GM08714 (cell line): Measurements from ENCODE around the gene PHF23.
A peak's percentile ranks its signal among the peaks of the same experiment; 100 is the strongest.

ENCODE experiments used
- H3K4me3 ChIP-seq: fragments of 200-500 bp; sonication (Bioruptor generic); 2 replicates; pipeline ENCODE4 v1.5.1; 2014; ENCODE audit warnings: mild to moderate bottlenecking, low read length, inconsistent platforms
- ZNF274 ChIP-seq: IDR thresholded peaks from 2 replicates; pipeline ENCODE4 v1.6.1; 2012; ENCODE audit warnings: mild to moderate bottlenecking, low read depth, low read length

PHF23 gene

DNA sequence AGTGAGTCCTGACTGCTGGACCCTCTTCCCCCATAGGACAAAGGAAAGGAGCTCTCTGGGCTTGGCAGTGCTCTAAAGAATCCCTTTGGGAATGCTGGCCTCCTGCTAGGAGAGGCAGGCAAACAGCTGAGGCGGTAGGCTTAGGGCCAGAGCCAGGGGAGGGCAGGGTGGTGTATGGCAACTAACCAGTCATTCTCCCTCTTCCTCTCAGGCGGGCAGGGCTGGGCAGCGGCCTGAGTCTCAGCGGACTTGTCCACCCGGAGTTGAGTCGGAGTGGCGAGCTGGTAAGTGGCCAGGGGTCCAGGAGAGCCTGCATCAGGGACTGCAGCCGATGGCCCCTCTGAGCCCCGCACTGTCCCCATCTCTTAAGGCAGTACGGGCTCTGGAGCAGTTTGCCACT is 15.1 kb downstream of the PHF23 start:
- no peak overlapping the region for H3K4me3 ChIP-seq
- no peak for TF ChIP-seq ZNF274

DNA sequence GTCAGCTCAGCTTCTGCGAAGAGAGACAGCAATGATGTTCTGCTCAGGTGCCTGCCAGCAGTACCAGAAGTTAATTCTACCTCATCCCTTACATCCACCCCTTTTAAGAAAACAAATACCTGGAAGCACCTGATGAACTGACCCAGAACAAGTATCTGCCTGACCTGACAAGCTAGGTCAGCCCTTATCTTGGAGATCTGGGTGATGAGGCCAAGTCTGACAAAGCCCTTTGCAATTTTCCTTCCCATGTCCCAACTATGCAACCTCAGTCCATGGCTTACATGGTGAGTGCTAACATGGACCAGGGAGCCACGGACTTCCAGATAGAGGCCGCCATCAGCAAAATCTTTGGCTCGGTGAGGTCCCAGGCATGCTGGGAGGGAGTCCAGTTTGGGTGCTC is 15.9 kb downstream of the PHF23 start:
- no peak for TF ChIP-seq ZNF274
- no peak overlapping the region for H3K4me3 ChIP-seq

DNA sequence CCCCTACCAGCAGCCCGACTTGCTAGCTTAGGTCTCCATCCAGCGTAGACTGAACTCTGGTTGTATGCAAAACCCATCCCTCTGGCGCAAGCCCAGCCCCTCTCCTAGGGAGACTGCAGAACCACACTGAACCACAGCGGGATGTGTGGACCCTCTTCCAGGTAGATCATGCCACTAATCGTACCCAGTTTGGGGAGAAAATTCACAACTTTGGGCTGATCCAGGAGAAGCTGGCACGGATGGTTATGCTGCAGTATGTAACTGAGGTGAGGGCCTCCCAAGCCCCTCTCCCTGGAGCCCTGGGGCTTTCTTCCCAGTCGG is 16.3 kb downstream of the PHF23 start:
- no peak overlapping the region for H3K4me3 ChIP-seq
- TF ChIP-seq ZNF274, result no peak

- no peak for TF ChIP-seq ZNF274
- H3K4me3 ChIP-seq, result no peak overlapping the region
Measured at GRCh38 chr17:7222093-7222971, 16.9 kb downstream of the PHF23 start.

- TF ChIP-seq ZNF274, result no peak
Measured at GRCh38 chr17:7221278-7222092, 17.8 kb downstream of the PHF23 start.

DNA sequence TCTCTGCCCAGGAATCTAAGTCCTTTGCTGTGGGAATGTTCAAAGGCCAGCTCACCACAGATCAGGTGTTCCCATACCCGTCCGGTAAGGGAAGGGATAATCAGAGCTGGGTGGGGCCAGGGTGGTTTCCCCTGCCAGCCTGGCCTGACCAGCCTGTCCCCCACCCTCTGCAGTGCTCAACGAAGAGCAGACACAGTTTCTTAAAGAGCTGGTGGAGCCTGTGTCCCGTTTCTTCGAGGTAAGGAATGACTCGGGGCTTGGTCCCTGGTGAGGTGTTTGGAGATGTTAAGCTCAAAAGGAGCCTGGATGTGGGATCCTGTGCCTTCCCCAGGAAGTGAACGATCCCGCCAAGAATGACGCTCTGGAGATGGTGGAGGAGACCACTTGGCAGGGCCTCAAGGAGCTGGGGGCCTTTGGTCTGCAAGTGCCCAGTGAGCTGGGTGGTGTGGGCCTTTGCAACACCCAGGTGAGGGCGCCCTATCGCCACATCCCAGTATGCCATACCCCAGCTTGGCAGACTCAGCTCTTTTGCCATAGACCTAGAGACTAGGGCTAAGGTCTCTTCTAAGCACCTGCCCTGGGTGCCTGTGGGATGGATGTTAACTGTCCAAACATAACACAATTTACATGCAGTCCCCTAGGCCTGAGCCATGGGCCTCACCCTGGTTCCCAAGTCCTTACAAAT is 18.5 kb downstream of the PHF23 start:
- TF ChIP-seq ZNF274, result no peak

More at GRCh38 chr17:7221278-7222092, 17.8 kb downstream of the PHF23 start:
- H3K4me3 ChIP-seq, result no peak overlapping the region

GRCh38 chr17:7219812-7220592 is 19.3 kb downstream of the PHF23 start, which contains the start of the genes ACADVL and DLG4:
Gene ACADVL (plus strand): TSS chr17:7219938. CDS start chr17:7219985, 47 bp downstream.
Gene DLG4 (minus strand): TSS chr17:7219836.
- TF ChIP-seq ZNF274, result no peak
- peak within 1 kb of the TSS; percentile 86 for H3K4me3 ChIP-seq

More for the DNA sequence above, 18.5 kb downstream of the PHF23 start:
- peak overlapping the region; percentile 86 for H3K4me3 ChIP-seq

GRCh38 chr17:7219229-7219811 is 19.9 kb downstream of the PHF23 start:
- TF ChIP-seq ZNF274, result no peak
- peak overlapping the region; percentile 86; the same call in 1 of the 2 replicates for H3K4me3 ChIP-seq

GRCh38 chr17:7218758-7219157 is 20.5 kb downstream of the PHF23 start:
- TF ChIP-seq ZNF274, result no peak
- H3K4me3 ChIP-seq, result no peak overlapping the region

DNA sequence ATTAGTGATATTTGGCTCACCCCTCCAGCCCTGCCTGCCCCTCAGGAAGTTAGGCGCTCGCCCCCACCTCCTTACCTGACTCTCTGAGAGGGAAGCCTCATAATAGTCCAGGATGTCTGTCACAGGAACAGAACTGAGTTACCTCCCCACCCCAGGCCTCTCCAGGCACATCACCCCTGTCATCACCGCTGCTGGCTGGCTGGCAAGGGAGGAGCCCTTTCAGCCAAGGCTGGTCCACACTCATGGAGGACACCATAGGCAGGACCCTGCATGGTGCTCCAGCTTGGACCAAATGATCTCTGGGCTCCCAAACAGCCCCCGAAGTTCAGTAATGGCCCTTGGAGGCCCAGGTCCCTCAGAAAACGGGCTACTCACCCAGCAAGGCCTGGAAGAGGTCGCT is 21.1 kb downstream of the PHF23 start:
- TF ChIP-seq ZNF274, result no peak
- H3K4me3 ChIP-seq, result no peak overlapping the region

DNA sequence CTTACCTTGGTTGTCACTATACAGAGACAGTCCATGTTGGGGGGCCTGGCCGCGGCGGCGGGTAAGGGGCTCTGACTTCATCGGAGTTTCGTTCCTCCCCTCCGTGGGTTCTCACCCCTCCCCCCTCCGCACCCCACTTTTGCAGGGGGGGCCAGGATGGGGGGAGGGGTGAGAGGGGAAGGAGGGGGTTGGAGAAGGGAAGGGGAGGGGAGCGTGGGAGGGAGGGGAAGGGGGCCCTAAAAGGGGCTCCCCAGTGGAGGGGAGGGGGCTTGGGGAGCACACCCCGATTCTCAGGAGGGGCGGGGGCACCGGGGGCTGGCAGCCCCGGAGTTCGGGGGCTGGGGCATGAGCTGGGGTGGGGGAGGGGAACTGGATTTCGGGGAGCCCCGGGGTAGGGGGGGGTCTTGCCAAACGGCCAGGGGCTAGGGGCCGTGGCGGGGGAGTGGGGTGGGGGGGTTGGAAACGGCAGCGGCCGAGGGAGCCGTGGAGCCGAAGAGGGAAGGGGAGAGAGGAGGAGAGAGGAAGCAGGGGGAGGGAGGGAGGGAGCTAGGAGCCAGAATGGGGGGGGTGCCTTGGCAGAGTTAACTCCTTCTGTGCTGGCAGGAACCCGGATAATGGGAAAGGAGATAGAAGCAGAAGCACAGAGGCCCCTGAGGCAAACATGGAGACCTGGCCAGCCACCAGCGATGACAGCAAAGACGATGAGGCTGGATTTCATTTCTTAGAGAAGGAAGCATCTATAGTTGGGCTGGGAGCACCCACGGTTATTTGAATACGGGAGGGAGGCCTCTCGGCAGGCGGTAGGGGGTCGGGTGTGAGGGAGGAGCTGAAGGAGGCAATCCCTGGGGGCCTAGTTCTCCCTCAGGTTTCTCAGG is 21.9 kb downstream of the PHF23 start:
- H3K4me3 ChIP-seq, result peak overlapping the region; percentile 40
- no peak for TF ChIP-seq ZNF274

GRCh38 chr17:7216242-7217112 is 22.8 kb downstream of the PHF23 start:
- H3K4me3 ChIP-seq, result peak overlapping the region; percentile 40
- TF ChIP-seq ZNF274, result no peak
